Measurements from ENCODE around the gene GINS3. TPM values are rescaled to one million over a fixed set of nuclear protein-coding genes. Genes with fewer than 3 reads are reported as not detected.

GINS3 gene
- total RNA-seq, 1 donor from 2014 or later = 5.6 TPM

GRCh38 chr16:58418601-58419000 is 26.3 kb downstream of the GINS3 start:
- intact Hi-C loops (cut with DNase I) = loop anchor here (5.0 to 10.0 kb wide), 2 partner anchors 66 to 71 kb away; no protein-coding TSS in a partner anchor
- ATAC-seq (ENCODE audit: poor library complexity) = peak; percentile 66
- DNase-seq = peak; percentile 82

GRCh38 chr16:58419241-58419990 is 27.1 kb downstream of the GINS3 start:
- intact Hi-C loops (cut with DNase I) = loop anchor here (5.0 to 10.0 kb wide), 2 partner anchors 65 to 72 kb away; no protein-coding TSS in a partner anchor
- DNase-seq = no peak
- ATAC-seq (ENCODE audit: poor library complexity) = no peak

- peak; percentile 20 for ATAC-seq (ENCODE audit: poor library complexity)
- intact Hi-C loops (cut with DNase I) = no loop called here
These were observed 28.8 kb downstream of the GINS3 start for GRCh38 chr16:58421059-58421458.

GRCh38 chr16:58421529-58421928 is 29.3 kb downstream of the GINS3 start:
- intact Hi-C loops (cut with DNase I) = no loop called here
- ATAC-seq (ENCODE audit: poor library complexity) (peak; percentile 36), DNase-seq (peak; percentile 68)

More at GRCh38 chr16:58421059-58421458, 28.8 kb downstream of the GINS3 start:
- DNase-seq = no peak

GRCh38 chr16:58422809-58423208 is 30.5 kb downstream of the GINS3 start:
- DNase-seq = no peak
- intact Hi-C loops (cut with DNase I) = no loop called here
- ATAC-seq (ENCODE audit: poor library complexity) = peak; percentile 17

- intact Hi-C loops (cut with DNase I) = no loop called here
- ATAC-seq (ENCODE audit: poor library complexity) (peak; percentile 0), DNase-seq (no peak)
These were observed 33.0 kb downstream of the GINS3 start for GRCh38 chr16:58425245-58425644.

- ATAC-seq (ENCODE audit: poor library complexity) (peak; percentile 26), DNase-seq (no peak)
- intact Hi-C loops (cut with DNase I) = no loop called here
These were observed 33.7 kb downstream of the GINS3 start for GRCh38 chr16:58425756-58426494.

- intact Hi-C loops (cut with DNase I) = no loop called here
- DNase-seq = peak; percentile 86
These were observed 34.7 kb downstream of the GINS3 start for GRCh38 chr16:58426966-58427365.

GRCh38 chr16:58428621-58429542 is 36.6 kb downstream of the GINS3 start:
- DNase-seq (no peak), ATAC-seq (ENCODE audit: poor library complexity) (no peak)
- intact Hi-C loops (cut with DNase I) = no loop called here

More at GRCh38 chr16:58426966-58427365, 34.7 kb downstream of the GINS3 start:
- peak; percentile 72 for ATAC-seq (ENCODE audit: poor library complexity)

- ATAC-seq (ENCODE audit: poor library complexity) = no peak
- no peak for DNase-seq
- intact Hi-C loops (cut with DNase I) = no loop called here
These were observed 38.4 kb downstream of the GINS3 start for GRCh38 chr16:58430718-58431117.

- intact Hi-C loops (cut with DNase I) = no loop called here
- DNase-seq (no peak), ATAC-seq (ENCODE audit: poor library complexity) (no peak)
These were observed 41.3 kb downstream of the GINS3 start for GRCh38 chr16:58433569-58433951.

GRCh38 chr16:58435779-58436178 is 43.5 kb downstream of the GINS3 start:
- ATAC-seq (ENCODE audit: poor library complexity) = no peak
- intact Hi-C loops (cut with DNase I) = no loop called here
- DNase-seq = no peak

- peak; percentile 30 for ATAC-seq (ENCODE audit: poor library complexity)
- DNase-seq = no peak
- intact Hi-C loops (cut with DNase I) = no loop called here
These were observed 47.9 kb downstream of the GINS3 start for GRCh38 chr16:58440131-58440530.

- ATAC-seq (ENCODE audit: poor library complexity) = peak; percentile 11
- intact Hi-C loops (cut with DNase I) = no loop called here
- no peak for DNase-seq
These were observed 50.3 kb downstream of the GINS3 start for GRCh38 chr16:58442547-58442946.

- no peak for DNase-seq
- intact Hi-C loops (cut with DNase I) = no loop called here
- ATAC-seq (ENCODE audit: poor library complexity) = no peak
These were observed 51.5 kb downstream of the GINS3 start for GRCh38 chr16:58443783-58444182.

GRCh38 chr16:58444265-58444664 is 52.0 kb downstream of the GINS3 start:
- ATAC-seq (ENCODE audit: poor library complexity) = no peak
- no peak for DNase-seq
- intact Hi-C loops (cut with DNase I) = no loop called here

- intact Hi-C loops (cut with DNase I) = no loop called here
- ATAC-seq (ENCODE audit: poor library complexity) (no peak), DNase-seq (no peak)
These were observed 56.6 kb downstream of the GINS3 start for GRCh38 chr16:58448890-58449289.

GRCh38 chr16:58449306-58449705 is 57.0 kb downstream of the GINS3 start:
- ATAC-seq (ENCODE audit: poor library complexity) = no peak
- intact Hi-C loops (cut with DNase I) = no loop called here
- DNase-seq = no peak

- ATAC-seq (ENCODE audit: poor library complexity) (no peak), DNase-seq (no peak)
- intact Hi-C loops (cut with DNase I) = no loop called here
These were observed 57.5 kb downstream of the GINS3 start for GRCh38 chr16:58449768-58450167.

All from Right ventricle myocardium superior (tissue), 1 donor.